Measurements from ENCODE around the gene APPL1.
A peak's percentile ranks its signal among the peaks of the same experiment; 100 is the strongest.

The APPL1 gene

GRCh38 chr3:57256844-57257243 lies 29.3 kb downstream of the APPL1 start (continued):
- TF ChIP-seq ZNF639 (tag by site-specific recombination; IDR thresholded peaks at IDR 0.05) (no peak), ZNF155 (tag by site-specific recombination; IDR thresholded peaks at IDR 0.05) (no peak), ZNF830 (tag by site-specific recombination; IDR thresholded peaks at IDR 0.05; ENCODE audit: low read depth) (no peak), ZSCAN23 (tag by site-specific recombination; IDR thresholded peaks at IDR 0.05) (no peak)
- TF ChIP-seq, protein P1, sequence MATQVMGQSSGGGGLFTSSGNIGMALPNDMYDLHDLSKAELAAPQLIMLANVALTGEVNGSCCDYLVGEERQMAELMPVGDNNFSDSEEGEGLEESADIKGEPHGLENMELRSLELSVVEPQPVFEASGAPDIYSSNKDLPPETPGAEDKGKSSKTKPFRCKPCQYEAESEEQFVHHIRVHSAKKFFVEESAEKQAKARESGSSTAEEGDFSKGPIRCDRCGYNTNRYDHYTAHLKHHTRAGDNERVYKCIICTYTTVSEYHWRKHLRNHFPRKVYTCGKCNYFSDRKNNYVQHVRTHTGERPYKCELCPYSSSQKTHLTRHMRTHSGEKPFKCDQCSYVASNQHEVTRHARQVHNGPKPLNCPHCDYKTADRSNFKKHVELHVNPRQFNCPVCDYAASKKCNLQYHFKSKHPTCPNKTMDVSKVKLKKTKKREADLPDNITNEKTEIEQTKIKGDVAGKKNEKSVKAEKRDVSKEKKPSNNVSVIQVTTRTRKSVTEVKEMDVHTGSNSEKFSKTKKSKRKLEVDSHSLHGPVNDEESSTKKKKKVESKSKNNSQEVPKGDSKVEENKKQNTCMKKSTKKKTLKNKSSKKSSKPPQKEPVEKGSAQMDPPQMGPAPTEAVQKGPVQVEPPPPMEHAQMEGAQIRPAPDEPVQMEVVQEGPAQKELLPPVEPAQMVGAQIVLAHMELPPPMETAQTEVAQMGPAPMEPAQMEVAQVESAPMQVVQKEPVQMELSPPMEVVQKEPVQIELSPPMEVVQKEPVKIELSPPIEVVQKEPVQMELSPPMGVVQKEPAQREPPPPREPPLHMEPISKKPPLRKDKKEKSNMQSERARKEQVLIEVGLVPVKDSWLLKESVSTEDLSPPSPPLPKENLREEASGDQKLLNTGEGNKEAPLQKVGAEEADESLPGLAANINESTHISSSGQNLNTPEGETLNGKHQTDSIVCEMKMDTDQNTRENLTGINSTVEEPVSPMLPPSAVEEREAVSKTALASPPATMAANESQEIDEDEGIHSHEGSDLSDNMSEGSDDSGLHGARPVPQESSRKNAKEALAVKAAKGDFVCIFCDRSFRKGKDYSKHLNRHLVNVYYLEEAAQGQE (tag by site-specific recombination; IDR thresholded peaks at IDR 0.05) = no peak

DNA sequence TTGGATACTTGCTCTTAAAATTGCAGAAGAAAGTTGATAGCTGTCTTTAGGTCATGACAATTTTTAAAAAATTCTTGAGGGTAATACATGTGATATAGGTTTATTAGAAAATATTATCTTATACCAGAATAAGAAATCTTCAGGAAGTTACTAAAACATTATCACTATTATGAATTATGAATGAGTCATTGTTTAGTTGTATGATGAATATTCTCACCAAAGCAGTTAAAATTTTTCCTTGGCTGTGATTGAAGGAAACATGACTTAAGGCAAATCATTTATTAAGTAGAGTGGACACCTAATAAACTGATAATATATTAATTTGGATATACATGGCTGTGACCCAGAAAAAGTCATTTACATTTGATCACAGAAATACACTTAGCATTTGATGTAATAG lies 30.1 kb downstream of the APPL1 start:
- TF ChIP-seq, protein P2, sequence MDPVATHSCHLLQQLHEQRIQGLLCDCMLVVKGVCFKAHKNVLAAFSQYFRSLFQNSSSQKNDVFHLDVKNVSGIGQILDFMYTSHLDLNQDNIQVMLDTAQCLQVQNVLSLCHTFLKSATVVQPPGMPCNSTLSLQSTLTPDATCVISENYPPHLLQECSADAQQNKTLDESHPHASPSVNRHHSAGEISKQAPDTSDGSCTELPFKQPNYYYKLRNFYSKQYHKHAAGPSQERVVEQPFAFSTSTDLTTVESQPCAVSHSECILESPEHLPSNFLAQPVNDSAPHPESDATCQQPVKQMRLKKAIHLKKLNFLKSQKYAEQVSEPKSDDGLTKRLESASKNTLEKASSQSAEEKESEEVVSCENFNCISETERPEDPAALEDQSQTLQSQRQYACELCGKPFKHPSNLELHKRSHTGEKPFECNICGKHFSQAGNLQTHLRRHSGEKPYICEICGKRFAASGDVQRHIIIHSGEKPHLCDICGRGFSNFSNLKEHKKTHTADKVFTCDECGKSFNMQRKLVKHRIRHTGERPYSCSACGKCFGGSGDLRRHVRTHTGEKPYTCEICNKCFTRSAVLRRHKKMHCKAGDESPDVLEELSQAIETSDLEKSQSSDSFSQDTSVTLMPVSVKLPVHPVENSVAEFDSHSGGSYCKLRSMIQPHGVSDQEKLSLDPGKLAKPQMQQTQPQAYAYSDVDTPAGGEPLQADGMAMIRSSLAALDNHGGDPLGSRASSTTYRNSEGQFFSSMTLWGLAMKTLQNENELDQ (tag by site-specific recombination; IDR thresholded peaks at IDR 0.05; ENCODE audit: low read depth) = no peak
- no peak for TF ChIP-seq ZNF350 (tag by site-specific recombination; IDR thresholded peaks at IDR 0.05)
- TF ChIP-seq ZNF354C (tag by site-specific recombination; IDR thresholded peaks at IDR 0.05; ENCODE audit: borderline replicate concordance, low read depth) = no peak
- H3K4me1 ChIP-seq (ENCODE audit: control insufficient read depth, insufficient read depth, low read length) = no peaks in the 10 kb centered on the region; the same call in 1 of the 2 replicates
- H3K36me3 ChIP-seq (ENCODE audit: control insufficient read depth in 2 of 2, insufficient read depth in 1 of 2, low read length in 2 of 2) = peaks cover 41 to 76% of the 10 kb centered on the region in 2 experiments
- H3K27ac ChIP-seq (ENCODE audit: extremely low read depth, low read depth, low read length) = no peak overlapping the region
- H3K4me3 ChIP-seq (ENCODE audit: low read depth, low read length) = no peak overlapping the region
- no peaks in the 10 kb centered on the region for H3K9me3 ChIP-seq (ENCODE audit: control insufficient read depth, insufficient read depth, low read depth, low read length)
- CTCF ChIA-PET = interaction anchor here (0.6 kb wide), 1 partner anchor 14 kb away, joined by 4 read pairs; no protein-coding TSS in a partner anchor
- POLR2A ChIA-PET = no interaction called here

- Histone ChIP-seq H3K4me3 (ENCODE audit: low read depth, low read length) (no peak overlapping the region), H3K4me1 (ENCODE audit: control insufficient read depth, insufficient read depth, low read length) (no peaks in the 10 kb centered on the region), H3K27ac (ENCODE audit: extremely low read depth, low read depth, low read length) (no peak overlapping the region), H3K36me3 (ENCODE audit: control insufficient read depth in 2 of 2, insufficient read depth in 1 of 2, low read length in 2 of 2) (peaks cover 58 to 86% of the 10 kb centered on the region in 2 experiments), H3K9me3 (ENCODE audit: control insufficient read depth, insufficient read depth, low read depth, low read length) (no peaks in the 10 kb centered on the region)
- TF ChIP-seq, protein P3, sequence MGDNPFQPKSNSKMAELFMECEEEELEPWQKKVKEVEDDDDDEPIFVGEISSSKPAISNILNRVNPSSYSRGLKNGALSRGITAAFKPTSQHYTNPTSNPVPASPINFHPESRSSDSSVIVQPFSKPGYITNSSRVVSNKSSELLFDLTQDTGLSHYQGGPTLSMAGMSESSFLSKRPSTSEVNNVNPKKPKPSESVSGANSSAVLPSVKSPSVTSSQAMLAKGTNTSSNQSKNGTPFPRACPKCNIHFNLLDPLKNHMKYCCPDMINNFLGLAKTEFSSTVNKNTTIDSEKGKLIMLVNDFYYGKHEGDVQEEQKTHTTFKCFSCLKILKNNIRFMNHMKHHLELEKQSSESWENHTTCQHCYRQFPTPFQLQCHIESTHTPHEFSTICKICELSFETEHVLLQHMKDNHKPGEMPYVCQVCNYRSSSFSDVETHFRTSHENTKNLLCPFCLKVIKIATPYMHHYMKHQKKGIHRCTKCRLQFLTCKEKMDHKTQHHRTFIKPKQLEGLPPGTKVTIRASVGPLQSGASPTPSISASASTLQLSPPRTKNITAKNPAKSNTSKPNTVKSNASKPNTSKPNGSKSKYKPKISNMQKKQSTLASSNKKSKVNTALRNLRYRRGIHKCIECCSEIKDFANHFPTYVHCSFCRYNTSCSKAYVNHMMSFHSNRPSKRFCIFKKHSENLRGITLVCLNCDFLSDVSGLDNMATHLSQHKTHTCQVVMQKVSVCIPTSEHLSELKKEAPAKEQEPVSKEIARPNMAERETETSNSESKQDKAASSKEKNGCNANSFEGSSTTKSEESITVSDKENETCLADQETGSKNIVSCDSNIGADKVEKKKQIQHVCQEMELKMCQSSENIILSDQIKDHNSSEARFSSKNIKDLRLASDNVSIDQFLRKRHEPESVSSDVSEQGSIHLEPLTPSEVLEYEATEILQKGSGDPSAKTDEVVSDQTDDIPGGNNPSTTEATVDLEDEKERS (tag by site-specific recombination; IDR thresholded peaks at IDR 0.05) = no peak
- TF ChIP-seq ZNF146 (tag by site-specific recombination; IDR thresholded peaks at IDR 0.05) = peak; percentile 66; the same call in 1 of the 2 replicates
- TF ChIP-seq ZNF600 (tag by site-specific recombination; IDR thresholded peaks at IDR 0.05) = no peak
- CTCF ChIA-PET = no interaction called here
- POLR2A ChIA-PET = no interaction called here
These were observed 33.6 kb downstream of the APPL1 start for GRCh38 chr3:57261119-57261518.
